H9 (cell line): ENCODE data around the gene GABRB3. TPM values are rescaled to one million over a fixed set of nuclear protein-coding genes. Genes with fewer than 3 reads are reported as not detected.

ENCODE experiments used
- DNase-seq: peaks from one replicate; pipeline ENCODE4 v3.0.0-alpha.2; 2017
- H2AFZ ChIP-seq: one replicate; pipeline ENCODE4 v1.6.1; 2013; ENCODE audit warnings: mild to moderate bottlenecking, low read length, control low read depth, moderate library complexity
- H2AK5ac ChIP-seq: 2 replicates; pipeline ENCODE4 v1.6.1; 2013; ENCODE audit warnings: low read length, control low read depth, mixed read lengths; ENCODE audit not compliant: insufficient read length
- H2BK120ac ChIP-seq: one replicate; pipeline ENCODE4 v1.6.1; 2013; ENCODE audit warnings: low read depth, mild to moderate bottlenecking, low read length, control low read depth, inconsistent platforms; ENCODE audit not compliant: poor library complexity, severe bottlenecking
- H2BK12ac ChIP-seq: 2 replicates; pipeline ENCODE4 v1.6.1; 2013; ENCODE audit warnings: low read length, control low read depth, mixed read lengths, low read depth; ENCODE audit not compliant: insufficient read length
- H2BK15ac ChIP-seq: 2 replicates; pipeline ENCODE4 v1.6.1; 2013; ENCODE audit warnings: low read depth, low read length, control low read depth
- H2BK20ac ChIP-seq: one replicate; pipeline ENCODE4 v1.6.1; 2013; ENCODE audit warnings: low read depth, mild to moderate bottlenecking, low read length, control low read depth, inconsistent platforms; ENCODE audit not compliant: poor library complexity, severe bottlenecking
- H2BK5ac ChIP-seq: 2 replicates; pipeline ENCODE4 v1.6.1; 2013; ENCODE audit warnings: low read length, control low read depth, mixed read lengths; ENCODE audit not compliant: insufficient read length
- H3K14ac ChIP-seq: 2 replicates; pipeline ENCODE4 v1.6.1; 2013; ENCODE audit warnings: low read length, control low read depth; ENCODE audit not compliant: insufficient read depth
- H3K18ac ChIP-seq: 2 replicates; pipeline ENCODE4 v1.6.1; 2013; ENCODE audit warnings: low read depth, mild to moderate bottlenecking, mixed read lengths, low read length, control low read depth; ENCODE audit not compliant: insufficient read length
- H3K23ac ChIP-seq: 2 replicates; pipeline ENCODE4 v1.6.1; 2013; ENCODE audit warnings: low read length, control low read depth, mixed read lengths, low read depth; ENCODE audit not compliant: insufficient read length
- H3K23me2 ChIP-seq: 2 replicates; pipeline ENCODE4 v1.6.1; 2013; ENCODE audit warnings: low read depth, mild to moderate bottlenecking, mixed read lengths, low read length, control low read depth; ENCODE audit not compliant: insufficient read length, poor library complexity, severe bottlenecking
- H3K27ac ChIP-seq: 2 replicates; pipeline ENCODE4 v1.5.1; 2013; ENCODE audit warnings: low read length, control low read depth, mixed read lengths, low read depth; ENCODE audit not compliant: insufficient read length
- H3K27me3 ChIP-seq: 2 replicates; pipeline ENCODE4 v1.6.1; 2013; ENCODE audit warnings: low read length, control low read depth, inconsistent platforms; ENCODE audit not compliant: insufficient read depth
- H3K4ac ChIP-seq: 2 replicates; pipeline ENCODE4 v1.6.1; 2013; ENCODE audit warnings: low read depth, mild to moderate bottlenecking, control low read depth, inconsistent platforms, low read length, moderate library complexity
- H3K4me1 ChIP-seq: 2 replicates; pipeline ENCODE4 v1.6.1; 2013; ENCODE audit warnings: low read length, control low read depth, inconsistent platforms; ENCODE audit not compliant: insufficient read depth
- H3K4me2 ChIP-seq: 2 replicates; pipeline ENCODE4 v1.6.1; 2013; ENCODE audit warnings: low read length, control low read depth, mixed read lengths; ENCODE audit not compliant: insufficient read length, insufficient read depth
- H3K56ac ChIP-seq: 2 replicates; pipeline ENCODE4 v1.6.1; 2013; ENCODE audit warnings: low read depth, mild to moderate bottlenecking, mixed read lengths, low read length, control low read depth; ENCODE audit not compliant: insufficient read length
- H3K79me1 ChIP-seq: 2 replicates; pipeline ENCODE4 v1.6.1; 2013; ENCODE audit warnings: low read depth, mild to moderate bottlenecking, moderate library complexity, low read length, control low read depth, inconsistent platforms; ENCODE audit not compliant: insufficient read depth, poor library complexity, severe bottlenecking
- H3K79me2 ChIP-seq: 2 replicates; pipeline ENCODE4 v1.6.1; 2013; ENCODE audit warnings: low read length, control low read depth, inconsistent platforms; ENCODE audit not compliant: insufficient read depth
- H3K9ac ChIP-seq: 2 replicates; pipeline ENCODE4 v1.6.1; 2013; ENCODE audit warnings: low read length, control low read depth, mixed read lengths; ENCODE audit not compliant: insufficient read length; ENCODE audit errors: extremely low read depth
- H3K9me3 ChIP-seq: one replicate; pipeline ENCODE4 v1.6.1; 2013; ENCODE audit warnings: low read depth, low read length, inconsistent platforms; ENCODE audit not compliant: control insufficient read depth
- H3T11ph ChIP-seq: one replicate; pipeline ENCODE4 v1.6.1; 2013; ENCODE audit warnings: mild to moderate bottlenecking, low read length, control low read depth, inconsistent platforms
- H4K20me1 ChIP-seq: one replicate; pipeline ENCODE4 v1.6.1; 2013; ENCODE audit not compliant: control insufficient read depth, insufficient read length, insufficient read depth
- H4K5ac ChIP-seq: 2 replicates; pipeline ENCODE4 v1.6.1; 2013; ENCODE audit warnings: low read depth, mild to moderate bottlenecking, mixed read lengths, low read length, control low read depth; ENCODE audit not compliant: insufficient read length
- H4K8ac ChIP-seq: replicated peaks from 2 replicates; pipeline ENCODE4 v1.6.1; 2013; ENCODE audit warnings: low read length, control low read depth, mixed read lengths, low read depth; ENCODE audit not compliant: insufficient read length
- H4K91ac ChIP-seq: 2 replicates; pipeline ENCODE4 v1.6.1; 2013; ENCODE audit warnings: low read depth, mild to moderate bottlenecking, moderate library complexity, mixed read lengths, low read length, control low read depth; ENCODE audit not compliant: insufficient read length
- H3K27ac Mint-ChIP-seq, 3 experiments: 2 replicates in 2 of 3; 3 replicates in 1 of 3; pipeline ENCODE4 v1.8.0; 2020 to 2021; ENCODE audit warnings: mixed read lengths in 3 of 3, mild to moderate bottlenecking in 1 of 3, moderate library complexity in 1 of 3
- H3K27me3 Mint-ChIP-seq: 2 replicates; pipeline ENCODE4 v1.8.0; 2021; ENCODE audit warnings: low read depth, mild to moderate bottlenecking, moderate library complexity, mixed read lengths
- H3K36me3 Mint-ChIP-seq, 3 experiments: 2 replicates in 2 of 3; 3 replicates in 1 of 3; pipeline ENCODE4 v1.8.0; 2020 to 2021; ENCODE audit warnings: low read depth in 3 of 3, mixed read lengths in 3 of 3; ENCODE audit not compliant: insufficient read depth in 1 of 3
- H3K4me1 Mint-ChIP-seq, 2 experiments: 2 replicates each; pipeline ENCODE4 v1.8.0; 2020; ENCODE audit warnings: mixed read lengths in 2 of 2
- H3K4me3 Mint-ChIP-seq, 2 experiments: 2 replicates in 1 of 2; 3 replicates in 1 of 2; pipeline ENCODE4 v1.8.0; 2020 to 2021; ENCODE audit warnings: mild to moderate bottlenecking in 2 of 2, mixed read lengths in 2 of 2, moderate library complexity in 1 of 2
- H3K9me3 Mint-ChIP-seq, 2 experiments: 2 replicates in 1 of 2; 3 replicates in 1 of 2; pipeline ENCODE4 v1.8.0; 2020; ENCODE audit warnings: mild to moderate bottlenecking in 2 of 2, mixed read lengths in 2 of 2, moderate library complexity in 1 of 2
- WGBS: extraction: QIAGEN DNeasy Blood & Tissue Kit; methylation state at CpG from one replicate; pipeline ENCODE4 v1.1.7; 2013; ENCODE audit warnings: missing lambda C conversion rate, low lambda C conversion rate, mixed read lengths; ENCODE audit not compliant: insufficient read length; ENCODE audit errors: extremely low coverage; 5-methylcytosine and 5-hydroxymethylcytosine counted together
- total RNA-seq: library from RNA; stranded (reverse); gene quantifications from 2 replicates; pipeline ENCODE4 v1.2.1, GENCODE V29; 2021
- TF ChIP-seq, protein P1 (sequence below): fragments of 200-600 bp; sonication (generic); conservative IDR thresholded peaks from 3 replicates; pipeline ENCODE4 v1.8.0; 2021; ENCODE audit warnings: antibody characterized with exemption, mild to moderate bottlenecking

The GABRB3 gene
- total RNA-seq, 1 experiment from 2014 or later: 98.2 TPM

DNA sequence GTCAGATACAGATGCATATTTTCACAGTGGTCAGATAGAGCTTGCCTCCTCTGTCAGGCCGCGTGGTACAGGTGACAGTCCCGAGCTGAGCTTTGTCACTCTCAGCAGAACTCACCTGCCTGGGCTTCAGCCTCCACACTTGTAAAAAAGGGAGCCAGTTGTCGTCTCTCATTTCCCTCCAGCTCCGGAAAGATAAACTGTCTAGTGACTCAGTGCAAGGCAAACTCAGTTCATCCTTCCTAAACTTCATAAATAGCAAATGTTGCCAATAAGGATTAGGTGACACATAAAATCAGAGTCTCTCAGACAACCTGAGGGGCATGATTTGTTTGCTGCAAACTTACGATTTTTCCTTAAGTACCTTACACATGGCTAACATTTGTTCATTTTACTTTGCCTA lies 116.8 kb downstream of the GABRB3 start:
- Histone ChIP-seq H3K27ac (no peak overlapping the region), H2BK5ac (no peak overlapping the region), H3K23ac (no peak overlapping the region), H3T11ph (no peak overlapping the region), H3K27me3 (no peaks in the 10 kb centered on the region), H2BK120ac (no peak overlapping the region), H4K5ac (no peak overlapping the region), H3K4ac (no peak overlapping the region), H2BK15ac (no peak overlapping the region), H3K4me2 (no peak overlapping the region), H4K8ac (no peak overlapping the region), H4K91ac (no peak overlapping the region), H3K79me2 (peaks cover 12% of the 10 kb centered on the region; the same call in 1 of the 2 replicates), H4K20me1 (no peaks in the 10 kb centered on the region), H2BK20ac (no peak overlapping the region), H3K4me1 (peaks cover 11% of the 10 kb centered on the region; the same call in 1 of the 2 replicates), H3K14ac (no peak overlapping the region), H3K56ac (no peak overlapping the region), H2AK5ac (no peak overlapping the region), H3K9ac (no peak overlapping the region), H3K79me1 (no peaks in the 10 kb centered on the region), H2AFZ (no peak overlapping the region), H3K18ac (no peak overlapping the region), H2BK12ac (no peak overlapping the region), H3K23me2 (no peaks in the 10 kb centered on the region), H3K9me3 (no peaks in the 10 kb centered on the region)
- peaks cover 3 to 20% (median 18%) of the 10 kb centered on the region in 3 experiments; a peak in 5 of 7 replicates for H3K36me3 Mint-ChIP-seq
- H3K9me3 Mint-ChIP-seq: peaks cover 4 to 5% of the 10 kb centered on the region in 2 experiments; a peak in 3 of 5 replicates
- WGBS: no CpG with 5 or more reads among the region's 6 CpGs
- DNase-seq: no peak
- peak overlapping the region in 1 of 3 experiments; percentile 66; a peak in 2 of 7 replicates for H3K27ac Mint-ChIP-seq
- TF ChIP-seq, protein P1, sequence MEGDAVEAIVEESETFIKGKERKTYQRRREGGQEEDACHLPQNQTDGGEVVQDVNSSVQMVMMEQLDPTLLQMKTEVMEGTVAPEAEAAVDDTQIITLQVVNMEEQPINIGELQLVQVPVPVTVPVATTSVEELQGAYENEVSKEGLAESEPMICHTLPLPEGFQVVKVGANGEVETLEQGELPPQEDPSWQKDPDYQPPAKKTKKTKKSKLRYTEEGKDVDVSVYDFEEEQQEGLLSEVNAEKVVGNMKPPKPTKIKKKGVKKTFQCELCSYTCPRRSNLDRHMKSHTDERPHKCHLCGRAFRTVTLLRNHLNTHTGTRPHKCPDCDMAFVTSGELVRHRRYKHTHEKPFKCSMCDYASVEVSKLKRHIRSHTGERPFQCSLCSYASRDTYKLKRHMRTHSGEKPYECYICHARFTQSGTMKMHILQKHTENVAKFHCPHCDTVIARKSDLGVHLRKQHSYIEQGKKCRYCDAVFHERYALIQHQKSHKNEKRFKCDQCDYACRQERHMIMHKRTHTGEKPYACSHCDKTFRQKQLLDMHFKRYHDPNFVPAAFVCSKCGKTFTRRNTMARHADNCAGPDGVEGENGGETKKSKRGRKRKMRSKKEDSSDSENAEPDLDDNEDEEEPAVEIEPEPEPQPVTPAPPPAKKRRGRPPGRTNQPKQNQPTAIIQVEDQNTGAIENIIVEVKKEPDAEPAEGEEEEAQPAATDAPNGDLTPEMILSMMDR: no peak
- H3K4me3 Mint-ChIP-seq: no peak overlapping the region
- no peaks in the 10 kb centered on the region for H3K27me3 Mint-ChIP-seq
- H3K4me1 Mint-ChIP-seq: peaks cover 49 to 54% of the 10 kb centered on the region in 2 experiments
